ENCODE measurements around the gene AFTPH. TPM values are rescaled to one million over a fixed set of nuclear protein-coding genes. Genes with fewer than 3 reads are reported as not detected.

Gene AFTPH
- total RNA-seq, 1 donor = 38.7 TPM

- DNase-seq (ENCODE audit: insufficient read length, low spot score, missing footprints) = no peak
- no peak overlapping the region for H2AFZ ChIP-seq (ENCODE audit: low read length)
- no peaks in the 10 kb centered on the region for H3K4me1 ChIP-seq (ENCODE audit: insufficient read depth, low read length)
- no peaks in the 10 kb centered on the region for H3K9me3 ChIP-seq (ENCODE audit: low read depth, low read length)
- H3K4me3 ChIP-seq (ENCODE audit: insufficient read depth, low read length) = no peak overlapping the region
- no peak overlapping the region for H3K27ac ChIP-seq (ENCODE audit: low read depth, low read length)
- no peaks in the 10 kb centered on the region for H3K27me3 ChIP-seq (ENCODE audit: insufficient read depth, low read length)
- H4K20me1 ChIP-seq (ENCODE audit: insufficient read depth, low read length) = peaks cover 25% of the 10 kb centered on the region
- H3K36me3 ChIP-seq (ENCODE audit: insufficient read depth, low read length) = peaks cover 13% of the 10 kb centered on the region
- H3K4me2 ChIP-seq (ENCODE audit: insufficient read depth, low read length) = no peak overlapping the region
- peaks cover 23% of the 10 kb centered on the region for H3K79me2 ChIP-seq (ENCODE audit: insufficient read depth, low read length)
- no peak for TF ChIP-seq CTCF (IDR thresholded peaks at IDR 0.05; ENCODE audit: extremely low read depth, low read depth, low read length)
These were observed 102.2 kb downstream of the AFTPH start for GRCh38 chr2:64626146-64626809.

GRCh38 chr2:64626963-64627760 lies 103.0 kb downstream of the AFTPH start:
- no peak for TF ChIP-seq CTCF (IDR thresholded peaks at IDR 0.05; ENCODE audit: extremely low read depth, low read depth, low read length)
- Histone ChIP-seq H3K4me3 (ENCODE audit: insufficient read depth, low read length) (no peak overlapping the region), H2AFZ (ENCODE audit: low read length) (no peak overlapping the region), H4K20me1 (ENCODE audit: insufficient read depth, low read length) (peaks cover 33% of the 10 kb centered on the region), H3K79me2 (ENCODE audit: insufficient read depth, low read length) (peaks cover 32% of the 10 kb centered on the region), H3K9me3 (ENCODE audit: low read depth, low read length) (no peaks in the 10 kb centered on the region), H3K4me2 (ENCODE audit: insufficient read depth, low read length) (no peak overlapping the region), H3K36me3 (ENCODE audit: insufficient read depth, low read length) (peaks cover 20% of the 10 kb centered on the region), H3K27ac (ENCODE audit: low read depth, low read length) (no peak overlapping the region), H3K27me3 (ENCODE audit: insufficient read depth, low read length) (no peaks in the 10 kb centered on the region), H3K4me1 (ENCODE audit: insufficient read depth, low read length) (no peaks in the 10 kb centered on the region)
- DNase-seq (ENCODE audit: insufficient read length, low spot score, missing footprints) = no peak

- no peaks in the 10 kb centered on the region for H3K27me3 ChIP-seq (ENCODE audit: insufficient read depth, low read length)
- no peak for DNase-seq (ENCODE audit: insufficient read length, low spot score, missing footprints)
- no peak for TF ChIP-seq CTCF (IDR thresholded peaks at IDR 0.05; ENCODE audit: extremely low read depth, low read depth, low read length)
- H3K4me3 ChIP-seq (ENCODE audit: insufficient read depth, low read length) = no peak overlapping the region
- no peaks in the 10 kb centered on the region for H3K9me3 ChIP-seq (ENCODE audit: low read depth, low read length)
- no peak overlapping the region for H3K27ac ChIP-seq (ENCODE audit: low read depth, low read length)
- peaks cover 30% of the 10 kb centered on the region for H3K36me3 ChIP-seq (ENCODE audit: insufficient read depth, low read length)
- peaks cover 43% of the 10 kb centered on the region for H4K20me1 ChIP-seq (ENCODE audit: insufficient read depth, low read length)
- no peak overlapping the region for H3K4me2 ChIP-seq (ENCODE audit: insufficient read depth, low read length)
- H3K4me1 ChIP-seq (ENCODE audit: insufficient read depth, low read length) = no peaks in the 10 kb centered on the region
- H2AFZ ChIP-seq (ENCODE audit: low read length) = no peak overlapping the region
- H3K79me2 ChIP-seq (ENCODE audit: insufficient read depth, low read length) = peaks cover 41% of the 10 kb centered on the region
These were observed 104.0 kb downstream of the AFTPH start for GRCh38 chr2:64627860-64628841.
